Parathyroid adenoma (tissue), 2 donors: ENCODE results near the gene ZNF730.

Source experiments
- H2AFZ ChIP-seq: fragments of 300-600 bp; sonication (generic); one replicate; pipeline ENCODE4 v1.7.0; 2017; ENCODE audit warnings: antibody characterized with exemption, mild to moderate bottlenecking
- H3K27ac ChIP-seq: fragments of 300-600 bp; sonication (generic); one replicate; pipeline ENCODE4 v1.7.0; 2017
- H3K27me3 ChIP-seq: fragments of 300-600 bp; sonication (generic); one replicate; pipeline ENCODE4 v1.7.0; 2017; ENCODE audit warnings: low read length; ENCODE audit not compliant: control insufficient read depth, insufficient read depth
- H3K36me3 ChIP-seq: fragments of 300-600 bp; sonication (generic); one replicate; pipeline ENCODE4 v1.7.0; 2017; ENCODE audit warnings: low read length; ENCODE audit not compliant: control insufficient read depth, insufficient read depth
- H3K4me1 ChIP-seq: fragments of 300-600 bp; sonication (generic); one replicate; pipeline ENCODE4 v1.7.0; 2017; ENCODE audit warnings: control low read depth
- H3K4me2 ChIP-seq: fragments of 300-600 bp; sonication (generic); one replicate; pipeline ENCODE4 v1.7.0; 2017; ENCODE audit warnings: low read length
- H3K4me3 ChIP-seq: fragments of 300-600 bp; sonication (generic); one replicate; pipeline ENCODE4 v1.7.0; 2017; ENCODE audit warnings: low read depth, low read length
- H3K79me2 ChIP-seq: fragments of 300-600 bp; sonication (generic); one replicate; pipeline ENCODE4 v1.7.0; 2017; ENCODE audit warnings: control low read depth
- H3K9ac ChIP-seq: fragments of 300-600 bp; sonication (generic); one replicate; pipeline ENCODE4 v1.7.0; 2017; ENCODE audit warnings: mild to moderate bottlenecking
- H3K9me3 ChIP-seq: fragments of 300-600 bp; sonication (generic); one replicate; pipeline ENCODE4 v1.7.0; 2017; ENCODE audit warnings: low read length; ENCODE audit not compliant: control insufficient read depth
- TF ChIP-seq, protein P1 (sequence below): fragments of 300-600 bp; sonication (generic); IDR thresholded peaks from one replicate; pipeline ENCODE4 v1.7.0; 2017; ENCODE audit warnings: antibody characterized with exemption, mild to moderate bottlenecking
- donor health status: primary hyperparathyroidism.

The ZNF730 gene

DNA sequence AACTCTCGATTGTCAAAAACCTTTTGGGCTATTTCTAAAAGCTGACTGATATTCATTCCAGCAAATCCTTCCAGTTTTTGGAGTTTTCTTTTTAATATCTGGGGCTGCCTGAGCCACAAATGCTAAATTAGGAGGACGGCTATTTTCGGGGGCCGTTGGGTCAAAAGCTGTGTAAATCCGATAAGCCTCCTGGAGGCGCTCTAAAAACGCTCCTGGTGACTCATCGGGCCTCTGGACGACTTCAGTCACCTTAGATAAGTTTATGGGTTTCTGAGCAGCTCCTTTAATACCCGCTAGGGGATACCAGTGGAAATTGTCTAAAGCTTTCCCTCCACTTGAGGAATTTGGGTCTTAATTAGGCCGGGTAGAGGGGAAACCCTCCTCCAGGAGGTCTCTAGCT lies 66.4 kb downstream of the ZNF730 start:
- no peaks in the 10 kb centered on the region for H3K27me3 ChIP-seq
- no peaks in the 10 kb centered on the region for H3K36me3 ChIP-seq
- no peak overlapping the region for H3K9ac ChIP-seq
- H3K4me2 ChIP-seq: no peak overlapping the region
- no peak overlapping the region for H3K4me3 ChIP-seq
- no peak overlapping the region for H2AFZ ChIP-seq
- no peaks in the 10 kb centered on the region for H3K79me2 ChIP-seq
- no peaks in the 10 kb centered on the region for H3K9me3 ChIP-seq
- no peak overlapping the region for H3K27ac ChIP-seq
- H3K4me1 ChIP-seq: no peaks in the 10 kb centered on the region
- TF ChIP-seq, protein P1, sequence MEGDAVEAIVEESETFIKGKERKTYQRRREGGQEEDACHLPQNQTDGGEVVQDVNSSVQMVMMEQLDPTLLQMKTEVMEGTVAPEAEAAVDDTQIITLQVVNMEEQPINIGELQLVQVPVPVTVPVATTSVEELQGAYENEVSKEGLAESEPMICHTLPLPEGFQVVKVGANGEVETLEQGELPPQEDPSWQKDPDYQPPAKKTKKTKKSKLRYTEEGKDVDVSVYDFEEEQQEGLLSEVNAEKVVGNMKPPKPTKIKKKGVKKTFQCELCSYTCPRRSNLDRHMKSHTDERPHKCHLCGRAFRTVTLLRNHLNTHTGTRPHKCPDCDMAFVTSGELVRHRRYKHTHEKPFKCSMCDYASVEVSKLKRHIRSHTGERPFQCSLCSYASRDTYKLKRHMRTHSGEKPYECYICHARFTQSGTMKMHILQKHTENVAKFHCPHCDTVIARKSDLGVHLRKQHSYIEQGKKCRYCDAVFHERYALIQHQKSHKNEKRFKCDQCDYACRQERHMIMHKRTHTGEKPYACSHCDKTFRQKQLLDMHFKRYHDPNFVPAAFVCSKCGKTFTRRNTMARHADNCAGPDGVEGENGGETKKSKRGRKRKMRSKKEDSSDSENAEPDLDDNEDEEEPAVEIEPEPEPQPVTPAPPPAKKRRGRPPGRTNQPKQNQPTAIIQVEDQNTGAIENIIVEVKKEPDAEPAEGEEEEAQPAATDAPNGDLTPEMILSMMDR: no peak

DNA sequence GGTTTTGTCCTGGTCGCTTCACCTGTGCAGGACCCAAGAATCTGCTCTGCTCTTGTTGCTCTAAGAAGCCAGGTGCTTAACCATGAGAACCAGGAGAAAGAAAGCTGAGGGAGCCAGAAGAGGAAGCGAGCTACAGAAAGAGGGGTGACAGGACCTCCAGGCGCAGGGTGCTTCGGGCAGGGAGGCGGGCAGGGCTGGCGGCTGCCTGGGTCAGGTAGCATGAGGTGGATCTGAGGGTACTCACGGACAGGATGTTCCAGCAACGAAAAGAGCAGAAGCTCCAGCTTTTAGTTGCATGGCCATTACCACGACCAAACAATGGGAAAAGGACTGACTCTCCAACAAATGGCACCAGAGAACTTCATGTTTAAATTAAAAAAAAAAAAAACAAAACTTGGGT lies 73.5 kb downstream of the ZNF730 start:
- Histone ChIP-seq H3K4me3 (no peak overlapping the region), H3K9me3 (no peaks in the 10 kb centered on the region), H3K79me2 (no peaks in the 10 kb centered on the region), H3K36me3 (no peaks in the 10 kb centered on the region), H2AFZ (no peak overlapping the region), H3K4me1 (no peaks in the 10 kb centered on the region), H3K27ac (no peak overlapping the region), H3K9ac (no peak overlapping the region), H3K4me2 (no peak overlapping the region), H3K27me3 (no peaks in the 10 kb centered on the region)
- TF ChIP-seq, protein P1: no peak
